GOT3 (cell line): ENCODE data around the gene GTF2H3.

ENCODE experiments used
- DNase-seq: peaks from one replicate; lab custom pipeline; 2025; ENCODE audit warnings: mixed read lengths; lab: John Stamatoyannopoulos, UW

Gene GTF2H3

DNA sequence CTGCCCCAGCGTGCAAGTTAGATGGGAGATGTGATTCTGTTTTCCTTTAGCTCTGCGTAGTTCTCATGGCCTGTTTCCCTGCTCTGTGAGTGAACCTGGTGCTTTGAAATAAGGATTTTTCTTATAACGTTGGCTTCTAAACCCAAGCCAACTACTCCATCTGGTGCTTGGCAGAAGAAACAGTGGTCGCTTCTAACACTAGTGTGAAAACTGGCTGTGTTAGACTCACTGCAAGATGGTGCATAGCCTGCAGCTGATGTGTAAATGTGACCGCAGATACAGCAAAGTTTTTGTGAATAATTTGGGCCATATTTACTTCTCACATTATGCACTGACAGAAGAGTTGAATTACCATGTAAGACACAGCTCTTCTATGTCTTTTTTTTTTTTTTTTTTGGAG, 12.2 kb downstream of the GTF2H3 start:
- no peak for DNase-seq

DNA sequence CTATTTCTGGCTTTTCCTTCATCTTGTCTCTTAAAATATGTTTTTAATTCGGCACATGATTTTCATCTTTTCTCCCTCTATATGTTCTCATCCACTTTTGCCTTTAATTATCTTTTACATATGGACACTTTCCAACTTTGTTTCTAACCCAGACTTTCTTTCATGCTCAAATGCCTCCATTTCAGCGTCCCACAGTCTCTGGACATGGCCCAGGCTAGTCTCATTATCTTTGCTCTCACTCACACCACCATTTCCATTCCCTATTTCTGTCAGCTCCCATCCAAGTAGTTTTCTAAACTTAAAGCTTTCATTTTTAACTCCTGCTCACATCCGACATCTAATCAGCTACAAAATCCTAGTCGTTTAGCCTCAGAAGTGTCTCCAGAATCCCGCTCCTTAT, 14.8 kb downstream of the GTF2H3 start:
- DNase-seq: no peak

DNA sequence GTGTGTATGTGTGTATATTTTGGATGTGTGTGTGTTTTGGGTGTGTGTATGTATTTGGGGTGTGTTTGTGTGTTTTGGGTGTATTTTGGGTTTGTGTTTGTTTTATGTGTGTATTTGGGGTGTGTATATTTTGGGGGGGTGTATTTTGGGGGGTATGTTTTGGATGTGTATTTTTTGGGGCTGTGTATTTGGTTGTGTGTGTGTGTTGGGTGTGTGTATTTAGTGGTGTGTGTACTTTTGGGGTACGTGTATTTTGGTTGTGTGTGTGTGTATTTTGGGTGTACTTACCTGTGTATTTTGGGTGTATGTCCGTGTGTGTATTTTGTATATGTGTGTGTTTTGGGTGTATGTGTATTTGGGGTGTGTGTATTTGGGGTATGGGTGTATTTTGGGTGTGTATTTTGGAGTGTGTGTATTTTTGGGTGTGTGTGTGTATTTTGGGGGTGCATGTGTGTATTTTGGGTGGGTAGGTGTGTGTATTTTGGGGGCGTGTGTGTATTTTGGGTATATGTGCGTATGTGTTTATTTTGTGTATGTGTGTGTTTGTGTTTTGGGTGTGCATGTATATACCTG, 20.6 kb downstream of the GTF2H3 start:
- DNase-seq: no peak

DNA sequence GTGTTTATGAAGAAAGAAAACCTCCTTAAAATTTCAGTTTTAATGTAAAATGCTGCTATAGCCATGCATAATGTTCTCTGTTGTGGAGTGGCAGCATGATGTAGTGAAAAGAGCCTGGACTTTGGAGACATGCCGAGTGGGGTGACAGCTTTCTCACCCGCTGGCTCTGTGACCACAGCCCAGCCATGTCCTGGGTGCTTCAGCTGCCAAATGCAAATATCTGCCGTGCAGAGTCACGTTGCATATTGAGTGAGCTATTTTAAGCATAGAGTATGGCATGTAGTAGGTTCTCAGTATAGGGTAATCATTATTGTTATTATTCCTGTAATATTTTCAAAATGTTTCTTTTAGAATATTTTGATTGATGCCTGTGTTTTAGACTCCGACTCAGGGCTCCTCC, 21.8 kb downstream of the GTF2H3 start:
- no peak for DNase-seq

DNA sequence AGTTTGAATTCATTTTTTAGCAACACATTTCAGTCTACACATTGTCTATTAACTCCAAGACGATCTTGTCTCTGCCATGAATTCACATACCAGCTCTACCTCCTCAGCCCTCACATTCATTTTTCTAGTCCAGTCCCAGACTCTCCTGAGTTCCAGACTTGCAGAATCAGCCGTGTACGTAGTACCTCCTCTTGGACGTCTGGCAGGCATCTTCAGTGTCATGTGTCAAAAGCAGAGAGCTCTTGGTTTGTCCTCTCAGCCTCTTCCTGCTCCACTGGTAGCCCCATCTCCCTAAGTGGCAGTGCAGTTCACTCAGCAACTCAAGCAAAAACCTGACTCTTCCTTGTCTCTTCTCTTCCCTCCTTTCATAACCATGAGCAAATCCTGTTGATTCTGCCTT, 22.8 kb downstream of the GTF2H3 start:
- no peak for DNase-seq

DNA sequence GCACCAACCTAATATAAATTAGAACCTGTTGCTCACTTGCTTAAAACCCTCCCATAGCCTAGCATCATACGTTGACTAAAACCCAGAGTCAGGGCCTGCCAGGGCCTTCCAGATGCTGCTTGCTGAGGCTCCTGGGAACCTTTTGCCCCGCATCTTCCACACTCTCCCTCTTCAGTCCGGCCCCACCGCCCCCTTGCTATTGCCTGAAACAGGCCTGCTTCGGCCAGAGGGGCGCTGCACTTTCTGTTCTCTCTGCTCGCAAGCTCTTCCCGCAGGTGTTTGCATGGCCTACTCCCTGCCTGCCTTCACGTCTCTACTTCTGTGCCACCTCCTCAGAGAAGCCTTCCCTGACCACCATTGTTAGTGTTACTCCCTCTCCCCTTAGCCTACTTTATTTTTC, 23.6 kb downstream of the GTF2H3 start:
- DNase-seq: no peak

DNA sequence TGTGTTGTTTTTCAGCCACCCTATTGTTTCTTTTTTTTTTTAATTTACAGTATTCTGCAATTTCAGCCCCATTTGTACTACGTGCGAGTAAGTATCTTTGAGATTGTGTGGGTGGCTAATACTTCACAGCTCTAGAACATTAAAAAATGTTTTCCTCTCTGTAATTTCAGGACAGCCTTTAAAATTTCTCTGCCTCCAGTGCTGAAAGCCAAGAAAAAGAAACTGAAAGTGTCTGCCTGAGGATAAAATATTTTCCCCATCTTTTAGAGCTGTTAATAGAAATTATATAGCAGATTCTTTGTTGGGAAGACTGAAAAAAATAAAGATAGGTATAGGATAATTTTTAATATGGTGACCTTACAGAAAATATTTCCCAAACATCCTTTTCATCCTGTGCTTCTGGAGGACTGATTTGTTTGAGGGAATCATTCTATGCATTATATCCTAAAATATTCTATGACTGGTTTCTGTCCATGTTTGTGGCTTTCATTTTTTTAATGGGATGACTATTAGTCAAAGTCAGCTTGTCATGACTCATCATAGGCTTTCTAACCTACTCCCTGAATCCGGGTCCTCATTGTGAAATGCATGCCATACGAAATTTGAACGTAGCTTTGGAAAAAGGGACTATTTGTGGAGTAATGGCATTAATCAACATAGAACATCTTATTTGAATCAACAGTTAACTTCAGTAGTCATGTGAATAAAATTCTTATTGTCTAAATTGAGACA, 26.5 kb downstream of the GTF2H3 start:
- no peak for DNase-seq

DNA sequence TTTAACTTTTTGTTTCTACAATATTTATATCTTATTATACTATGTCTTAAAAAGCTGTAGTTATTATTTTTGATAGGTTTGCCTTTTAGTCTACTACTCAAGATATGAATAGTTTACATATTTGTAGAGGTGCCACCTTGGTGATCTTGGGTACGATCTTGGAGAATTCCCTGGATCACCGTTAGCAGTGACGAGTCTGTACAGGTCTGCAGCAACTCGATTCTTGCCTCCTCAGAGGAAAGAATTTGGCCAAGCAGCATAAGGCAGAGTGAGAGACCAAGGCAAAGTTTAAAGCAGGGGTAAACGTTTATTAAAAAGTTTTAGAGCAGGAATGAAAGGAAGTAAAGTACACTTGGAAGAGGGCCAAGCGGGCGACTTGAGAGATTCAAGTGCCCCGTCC, 34.1 kb downstream of the GTF2H3 start:
- no peak for DNase-seq

DNA sequence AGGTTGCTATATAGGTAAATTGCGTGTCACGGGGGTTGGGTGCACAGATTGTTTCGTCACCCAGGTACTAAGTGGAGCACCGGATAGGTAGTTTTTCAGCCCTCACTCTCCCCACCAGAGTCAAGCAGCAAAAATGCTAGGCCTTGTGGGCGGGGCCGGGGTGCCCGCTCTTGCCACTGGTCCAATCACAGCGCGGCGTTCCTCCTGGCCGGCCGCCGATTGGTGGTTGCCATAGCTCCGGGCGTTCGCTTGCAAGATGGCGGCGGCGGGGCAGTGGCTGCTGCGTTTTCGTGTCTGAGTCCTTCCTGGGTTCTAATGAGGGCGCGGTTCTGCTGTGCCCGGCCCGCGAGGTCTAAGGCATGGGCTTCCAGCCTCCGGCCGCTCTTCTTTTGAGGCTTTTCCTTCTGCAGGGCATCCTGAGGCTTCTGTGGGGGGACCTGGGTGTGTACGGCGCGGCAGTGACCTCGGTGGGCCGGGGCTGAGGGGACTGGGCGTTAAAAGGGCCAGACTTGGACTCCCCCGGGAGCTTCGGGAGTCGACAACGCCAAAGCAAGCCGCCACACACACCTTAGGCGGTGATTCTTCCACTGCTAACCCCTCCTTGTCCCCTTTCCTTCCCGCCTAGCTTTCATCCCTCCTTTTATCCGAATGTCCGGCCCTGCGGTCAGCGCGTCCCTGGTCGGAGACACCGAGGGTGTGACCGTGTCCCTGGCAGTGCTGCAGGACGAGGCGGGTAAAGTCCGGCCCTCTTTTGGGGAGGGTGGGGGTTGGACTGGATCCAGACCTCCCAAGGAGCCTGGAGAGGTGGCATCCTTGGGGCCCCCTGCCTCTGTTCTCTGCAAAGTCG, 37.5 kb downstream of the GTF2H3 start, which contains the start of gene TCTN2:
Gene TCTN2 (plus strand): TSS at position 232 of the 847 bp plus-strand sequence. CDS start 128 bp downstream, at position 360.
- DNase-seq: peak; percentile 81

DNA sequence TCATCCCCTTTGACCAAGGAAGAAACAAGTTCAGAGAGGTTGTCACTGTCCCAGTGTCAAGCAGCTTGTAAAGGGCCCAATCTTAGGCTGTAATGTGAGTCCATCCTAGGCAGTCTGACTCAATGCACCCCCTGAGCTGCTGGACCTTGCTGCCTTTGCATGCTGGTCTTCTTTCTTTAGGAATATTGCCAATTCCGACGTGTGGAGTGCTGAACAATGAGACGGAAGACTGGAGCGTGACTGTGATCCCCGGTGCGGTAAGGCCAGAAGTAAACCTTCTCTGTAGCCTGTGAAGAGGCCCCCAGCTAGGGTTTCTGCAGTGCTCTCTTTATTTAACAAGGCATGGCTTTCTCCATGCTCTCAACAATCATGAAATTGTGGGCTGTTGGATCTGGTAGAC, 38.2 kb downstream of the GTF2H3 start:
- no peak for DNase-seq

DNA sequence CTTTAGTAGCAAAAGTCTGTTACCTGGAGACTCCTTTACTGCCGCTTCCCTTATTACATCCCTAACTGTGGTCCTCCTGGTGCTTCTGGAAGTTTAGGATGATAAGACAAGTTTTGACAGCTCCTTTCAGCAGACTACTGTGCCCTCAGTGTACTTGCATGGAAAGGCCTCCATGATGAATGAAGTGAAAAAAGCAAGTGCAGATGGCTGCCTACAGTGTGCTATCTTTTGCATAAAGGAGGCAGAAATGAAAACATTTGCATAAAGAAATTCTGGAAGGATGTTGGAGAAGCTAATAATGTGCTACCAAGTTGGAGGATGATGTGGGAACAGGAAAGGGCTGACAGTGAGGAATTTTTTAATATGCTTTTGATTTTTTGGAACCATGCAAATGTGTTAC, 41.8 kb downstream of the GTF2H3 start:
- no peak for DNase-seq

DNA sequence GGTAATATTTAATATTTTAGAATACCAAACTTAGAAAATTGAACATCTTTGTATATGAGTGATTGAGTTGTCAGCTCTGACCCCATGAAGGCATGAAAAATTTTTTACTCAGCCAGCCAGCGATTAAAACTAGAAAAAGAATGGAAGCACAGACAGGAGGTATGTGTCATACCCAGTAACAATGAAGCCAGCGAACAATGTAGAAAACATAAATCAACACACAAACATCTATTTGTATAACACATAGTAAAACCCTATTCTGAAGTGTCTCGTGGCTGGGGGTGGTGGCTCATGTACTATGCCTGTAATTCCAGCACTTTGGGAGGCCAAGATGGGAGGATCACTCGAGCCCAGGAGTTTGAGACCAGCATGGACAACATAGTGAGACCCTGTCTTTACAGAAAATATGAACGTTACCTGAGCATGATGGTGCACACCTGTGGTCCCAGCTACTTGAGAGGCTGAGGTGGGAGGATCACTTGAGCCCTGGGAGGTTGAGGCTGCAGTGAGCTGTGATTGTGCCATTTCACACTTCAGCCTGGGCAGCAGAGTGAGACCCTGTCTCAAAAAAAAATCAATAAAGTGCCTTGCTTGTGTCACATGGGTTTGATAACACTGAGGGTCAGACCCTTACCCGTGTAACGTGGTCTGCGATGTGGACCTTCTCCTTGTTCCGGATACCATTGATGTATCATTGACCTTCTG, 43.1 kb downstream of the GTF2H3 start:
- DNase-seq: no peak

DNA sequence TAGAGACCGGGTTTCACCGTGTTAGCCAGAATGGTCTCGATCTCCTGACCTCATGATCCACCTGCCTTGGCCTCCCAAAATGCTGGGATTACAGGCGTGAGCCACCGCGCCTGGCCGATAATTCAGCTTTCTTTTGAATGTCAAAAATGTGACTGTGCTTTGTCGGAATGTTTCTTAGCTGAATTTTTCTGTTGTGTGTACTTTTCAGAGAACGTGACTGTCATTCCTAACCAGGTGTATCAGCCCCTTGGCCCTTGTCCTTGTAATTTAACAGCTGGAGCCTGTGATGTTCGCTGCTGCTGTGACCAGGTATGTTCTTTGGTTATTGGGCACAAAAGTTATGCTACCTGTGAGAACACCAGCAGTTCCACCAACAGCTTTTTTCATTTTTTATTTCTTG, 45.4 kb downstream of the GTF2H3 start:
- no peak for DNase-seq

DNA sequence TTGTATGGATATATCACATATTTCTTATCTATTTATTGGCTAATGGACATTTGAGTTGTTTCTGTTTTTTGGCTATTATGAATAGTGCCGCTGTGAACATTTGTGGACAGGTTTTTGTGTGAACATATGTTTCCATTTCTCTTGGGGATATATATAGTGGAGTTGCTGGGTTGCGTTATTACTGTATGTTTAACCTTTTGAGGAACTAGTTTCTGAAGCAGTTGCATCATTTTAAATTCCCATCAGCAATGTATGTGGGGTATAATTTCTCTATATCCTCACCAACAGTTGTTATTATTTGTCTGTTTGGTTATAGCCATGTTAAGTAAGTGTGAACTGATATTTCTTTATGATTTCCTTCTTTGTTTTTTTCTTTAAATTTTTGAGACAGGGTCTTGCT, 48.0 kb downstream of the GTF2H3 start:
- DNase-seq: no peak

DNA sequence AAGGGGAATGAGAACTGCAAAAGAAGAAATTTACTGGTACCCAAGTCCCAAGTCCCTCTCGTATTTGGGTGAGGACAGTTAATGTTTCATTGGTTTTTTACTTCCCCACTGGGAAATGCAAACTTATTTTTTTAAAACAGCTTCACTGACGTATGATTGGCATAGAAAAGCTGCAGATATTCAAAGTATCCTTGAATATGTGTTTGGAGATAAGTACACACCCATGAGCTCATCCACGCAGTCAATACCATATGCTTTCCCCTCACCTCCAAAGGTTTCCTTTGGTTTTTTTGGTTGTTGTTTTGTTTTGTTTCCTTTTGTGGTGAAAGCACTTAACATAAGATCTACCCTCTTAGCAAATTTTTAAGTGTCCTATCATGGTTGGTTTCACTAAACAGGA, 50.3 kb downstream of the GTF2H3 start:
- no peak for DNase-seq

DNA sequence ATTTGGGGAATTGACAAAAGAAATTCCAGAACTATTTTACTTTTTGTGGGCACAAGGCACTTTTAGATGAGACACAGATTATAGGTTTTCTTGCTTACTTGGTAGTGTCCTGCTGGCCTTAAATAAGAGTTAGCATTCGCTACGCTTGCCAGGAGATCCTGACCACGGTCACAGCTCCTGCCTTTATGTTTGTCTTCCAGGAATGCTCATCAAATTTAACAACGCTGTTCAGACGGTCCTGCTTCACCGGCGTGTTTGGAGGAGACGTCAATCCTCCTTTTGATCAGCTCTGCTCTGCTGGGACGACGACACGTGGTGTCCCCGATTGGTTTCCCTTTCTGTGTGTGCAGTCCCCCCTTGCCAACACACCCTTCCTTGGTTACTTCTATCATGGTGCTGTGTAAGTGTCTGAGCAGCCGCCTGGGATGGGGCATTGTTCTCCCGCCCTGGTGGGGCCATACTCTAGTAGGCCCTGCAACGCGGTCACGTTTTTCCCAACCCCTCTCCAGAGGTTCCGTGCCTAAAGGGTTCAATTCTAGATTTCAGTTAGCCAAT, 53.1 kb downstream of the GTF2H3 start:
- DNase-seq: no peak

DNA sequence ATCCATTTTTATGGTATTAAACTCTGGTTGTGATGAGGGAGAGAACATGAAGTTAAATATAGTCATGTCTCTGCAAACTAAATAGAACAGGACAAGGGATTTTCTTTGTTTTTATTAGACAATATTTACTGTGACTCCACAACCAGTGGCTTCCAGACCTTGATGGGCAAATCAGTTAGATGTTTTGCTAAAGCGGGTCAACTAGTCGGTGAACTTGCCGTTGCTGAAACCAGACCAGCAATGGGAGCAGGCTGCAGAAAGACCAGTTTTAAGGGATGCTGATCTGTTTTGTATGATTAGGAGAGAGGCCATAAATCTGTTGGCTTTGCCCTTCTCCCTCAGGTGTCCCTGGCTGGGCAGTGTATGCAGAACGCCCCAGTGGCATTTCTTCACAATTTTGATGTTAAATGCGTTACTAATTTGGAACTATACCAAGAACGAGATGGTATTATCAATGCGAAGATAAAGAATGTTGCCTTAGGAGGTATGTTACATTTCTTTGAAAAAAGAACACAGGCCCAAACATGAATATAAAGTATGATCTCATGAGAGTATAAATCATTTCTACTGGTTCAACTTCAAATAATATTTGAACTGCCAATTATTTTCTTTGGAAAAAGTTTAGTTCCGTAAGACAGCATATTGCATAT, 56.7 kb downstream of the GTF2H3 start:
- DNase-seq: no peak

DNA sequence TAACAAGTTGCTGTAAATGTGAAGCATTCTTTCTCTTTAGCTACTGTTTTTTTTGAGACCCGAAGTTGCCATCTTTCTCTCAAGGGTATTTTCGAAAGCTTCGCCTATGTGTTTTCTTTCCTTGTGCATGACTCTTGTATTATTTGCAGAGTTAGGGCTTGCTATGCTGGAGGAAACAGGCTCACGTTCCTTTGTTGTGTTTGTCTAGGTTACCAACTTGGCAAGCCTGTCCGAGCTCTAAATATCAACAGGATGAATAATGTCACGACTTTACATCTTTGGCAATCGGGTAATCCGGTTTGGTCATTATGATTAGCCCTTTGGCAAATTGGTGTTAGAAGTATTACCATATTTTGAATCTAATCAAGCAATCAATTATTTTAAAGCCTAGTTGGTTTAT, 62.6 kb downstream of the GTF2H3 start:
- no peak for DNase-seq

DNA sequence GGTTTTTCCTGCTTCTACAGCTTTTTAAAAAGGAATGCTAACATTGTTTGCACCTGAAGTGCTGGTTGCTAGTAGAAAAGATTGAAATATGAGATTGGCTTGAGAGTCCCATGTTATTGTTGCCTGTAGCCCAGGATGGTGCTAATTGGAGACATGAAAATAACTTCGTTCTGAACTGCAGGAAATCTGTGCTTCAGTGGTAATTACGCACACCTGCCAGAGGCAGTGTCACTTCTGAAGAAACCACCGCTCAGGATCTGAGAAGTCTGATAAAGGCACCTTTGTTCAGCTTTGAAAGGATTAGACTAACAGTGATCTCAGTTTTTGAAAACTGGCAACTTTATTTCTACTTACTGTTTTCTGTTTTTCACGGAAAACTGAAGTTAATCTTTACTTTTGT, 63.0 kb downstream of the GTF2H3 start:
- DNase-seq: no peak

DNA sequence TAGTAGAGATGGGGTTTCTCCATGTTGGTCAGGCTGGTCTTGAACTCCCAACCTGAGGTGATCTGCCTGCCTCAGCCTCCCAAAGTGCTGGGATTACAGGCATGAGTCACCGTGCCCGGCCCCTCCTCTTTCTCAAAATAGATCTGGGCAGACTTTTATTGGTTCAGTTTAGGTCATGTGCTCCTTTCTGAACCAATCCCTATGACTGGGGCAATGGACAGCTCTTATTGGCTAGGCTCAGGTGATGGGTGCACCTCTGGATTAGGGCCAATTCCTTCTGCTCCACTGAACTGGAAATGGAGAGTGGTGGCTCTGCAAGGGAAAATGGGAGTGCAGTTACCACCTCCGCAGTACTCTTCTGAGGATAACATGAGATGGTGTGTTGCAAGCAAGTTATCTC, 72.3 kb downstream of the GTF2H3 start:
- no peak for DNase-seq

DNA sequence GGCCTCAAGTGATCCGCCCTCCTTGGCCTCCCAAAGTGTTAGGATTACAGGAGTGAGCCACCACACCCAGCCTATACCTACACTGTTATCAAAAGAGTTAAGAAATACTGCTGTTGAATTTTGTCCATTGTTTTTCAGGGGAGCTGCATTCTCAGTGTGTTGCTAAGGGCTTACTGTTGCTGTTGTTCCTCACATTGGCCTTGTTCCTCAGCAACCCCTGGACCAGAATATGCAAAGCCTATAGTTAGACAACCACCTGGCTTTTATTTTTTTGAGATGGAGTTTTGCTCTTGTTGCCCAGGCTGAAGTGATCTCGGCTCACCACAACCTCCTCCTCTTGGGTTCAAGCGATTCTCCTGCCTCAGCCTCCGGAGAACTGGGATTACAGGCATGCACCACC, 73.8 kb downstream of the GTF2H3 start:
- no peak for DNase-seq
